ENCODE data around the gene KCTD11.

- TF ChIP-seq POLR2AphosphoS5 (IDR thresholded peaks at IDR 0.05; ENCODE audit: low read depth, low read length) (no peak), TAF1 (IDR thresholded peaks at IDR 0.05; ENCODE audit: borderline replicate concordance, low read depth, low read length) (no peak)
These were observed 534 bp downstream of the KCTD11 start for GRCh38 chr17:7352503-7352889.

All from GM12892 (cell line).